Ascending aorta (tissue), 2 donors: Measurements from ENCODE around the gene ARL3. TPM values are rescaled to one million over a fixed set of nuclear protein-coding genes. Genes with fewer than 3 reads are reported as not detected.
"Not testable (repeated sequence)": the region's sequence is repeated elsewhere in the genome, so short reads cannot be mapped to it uniquely, and the experiment has no call there.

ENCODE experiments used
- DNase-seq, 2 donors: peaks; one replicate each; pipeline ENCODE4 v3.0.0-alpha.2; 2019; ENCODE audit warnings: low spot score in 2 of 2
- H3K27ac ChIP-seq, 2 donors: fragments of 200-600 bp; sonication (generic); one replicate each; pipeline ENCODE4 v1.5.1; 2016 to 2017; ENCODE audit warnings: mild to moderate bottlenecking in 1 of 2
- H3K27me3 ChIP-seq: fragments of 200-600 bp; sonication (generic); one replicate; pipeline ENCODE4 v1.5.1; 2017
- H3K36me3 ChIP-seq, 2 donors: fragments of 200-600 bp; sonication (generic); one replicate each; pipeline ENCODE4 v1.5.1; 2016
- H3K4me1 ChIP-seq, 2 donors: fragments of 200-600 bp; sonication (generic); one replicate each; pipeline ENCODE4 v1.5.1; 2016 to 2017; ENCODE audit warnings: mild to moderate bottlenecking in 1 of 2
- H3K4me3 ChIP-seq, 2 donors: fragments of 200-600 bp; sonication (generic); one replicate each; pipeline ENCODE4 v1.5.1; 2016 to 2017; ENCODE audit warnings: mild to moderate bottlenecking in 1 of 2
- H3K9me3 ChIP-seq, 2 donors: fragments of 200-600 bp; sonication (generic); one replicate each; pipeline ENCODE4 v1.5.1; 2016
- CTCF ChIP-seq, 3 experiments: fragments of 200-600 bp in 2 of 3; fragments of 450-650 bp in 1 of 3; sonication (generic) in 2 of 3; IDR thresholded peaks; one replicate each; pipeline ENCODE4 v1.5.1; 2016 to 2019; ENCODE audit warnings: antibody characterized with exemption in 3 of 3, mild to moderate bottlenecking in 1 of 3, moderate library complexity in 1 of 3
- intact Hi-C: fragments of 100-400 bp; cut with DNase I; formaldehyde crosslinking; loops from one replicate; pipeline ENCODE4 v1.15.1; 2023
- total RNA-seq: library from RNA; depleted of rRNA; stranded (reverse); fragments of >200 nt; gene quantifications from one replicate; pipeline ENCODE4 v1.1.0, GENCODE V29; 2016

The ARL3 gene
- total RNA-seq, 1 donor from 2014 or later, result 2.0 TPM

GRCh38 chr10:102721954-102722353 lies 7.8 kb upstream of the ARL3 start:
- intact Hi-C loops, result no loop called here
- TF ChIP-seq CTCF (IDR thresholded peaks at IDR 0.05), result no peak
- H3K4me1 ChIP-seq, result no peaks in the 10 kb centered on the region
- no peaks in the 10 kb centered on the region for H3K36me3 ChIP-seq
- H3K9me3 ChIP-seq, result no peaks in the 10 kb centered on the region
- no peaks in the 10 kb centered on the region for H3K27me3 ChIP-seq
- no peak overlapping the region for H3K4me3 ChIP-seq
- no peak overlapping the region for H3K27ac ChIP-seq
- no peak for DNase-seq

GRCh38 chr10:102720775-102721301 lies 6.6 kb upstream of the ARL3 start:
- no peak for DNase-seq
- intact Hi-C loops, result no loop called here

GRCh38 chr10:102720337-102720736 lies 6.1 kb upstream of the ARL3 start:
- H3K27ac ChIP-seq, result no peak overlapping the region
- H3K27me3 ChIP-seq, result no peaks in the 10 kb centered on the region
- no peaks in the 10 kb centered on the region for H3K4me1 ChIP-seq
- no peak overlapping the region for H3K4me3 ChIP-seq
- no peak for DNase-seq
- intact Hi-C loops, result no loop called here
- H3K9me3 ChIP-seq, result no peaks in the 10 kb centered on the region
- H3K36me3 ChIP-seq, result no peaks in the 10 kb centered on the region
- no peak for TF ChIP-seq CTCF (IDR thresholded peaks at IDR 0.05)

More at GRCh38 chr10:102720775-102721301, 6.6 kb upstream of the ARL3 start:
- Histone ChIP-seq H3K9me3 (no peaks in the 10 kb centered on the region), H3K36me3 (no peaks in the 10 kb centered on the region), H3K4me3 (no peak overlapping the region), H3K27me3 (no peaks in the 10 kb centered on the region), H3K27ac (no peak overlapping the region), H3K4me1 (no peaks in the 10 kb centered on the region)
- TF ChIP-seq CTCF (IDR thresholded peaks at IDR 0.05), result no peak

GRCh38 chr10:102718220-102718619 lies 4.0 kb upstream of the ARL3 start:
- H3K27me3 ChIP-seq, result no peaks in the 10 kb centered on the region
- no peaks in the 10 kb centered on the region for H3K36me3 ChIP-seq
- no peak overlapping the region for H3K27ac ChIP-seq
- H3K4me1 ChIP-seq, result peaks cover 0 to 10% of the 10 kb centered on the region in 2 donors
- intact Hi-C loops, result no loop called here
- no peaks in the 10 kb centered on the region for H3K9me3 ChIP-seq
- no peak for TF ChIP-seq CTCF (IDR thresholded peaks at IDR 0.05)
- H3K4me3 ChIP-seq, result no peak overlapping the region
- DNase-seq, result no peak

GRCh38 chr10:102716900-102717565 lies 2.8 kb upstream of the ARL3 start:
- H3K4me3 ChIP-seq, DNase-seq, intact Hi-C loops, H3K9me3 ChIP-seq, H3K27me3 ChIP-seq, H3K27ac ChIP-seq, H3K36me3 ChIP-seq: not testable (repeated sequence)
- H3K4me1 ChIP-seq, result peaks cover 0 to 13% of the 10 kb centered on the region in 2 donors

- no peaks in the 10 kb centered on the region for H3K9me3 ChIP-seq
- no peak for DNase-seq
- no peak overlapping the region for H3K27ac ChIP-seq
- H3K36me3 ChIP-seq, result no peaks in the 10 kb centered on the region
- no peak for TF ChIP-seq CTCF (IDR thresholded peaks at IDR 0.05)
- no peak overlapping the region for H3K4me3 ChIP-seq
- H3K27me3 ChIP-seq, result no peaks in the 10 kb centered on the region
- H3K4me1 ChIP-seq, result peaks cover 0 to 13% of the 10 kb centered on the region in 2 donors
- intact Hi-C loops, result loop anchor here (2.0 kb wide), 3 partner anchors 41 to 213 kb away; partner anchors contain the start of genes ACTR1A and SUFU
These were observed 1.7 kb upstream of the ARL3 start for GRCh38 chr10:102715880-102716279.
